Activated naive CD8-positive, alpha-beta T cell treated with anti-CD3 and anti-CD28 coated beads, Interleukin-2, amount 10 ng/mL, durations not matched to agents 7 days and 5 days (primary cell): ENCODE data around the gene SLC17A7. TPM values are rescaled to one million over a fixed set of nuclear protein-coding genes. Genes with fewer than 3 reads are reported as not detected.

Experiments
- ATAC-seq: fragments of 150-1000 bp; cut with Tn5 transposase; one replicate; pipeline ENCODE4 v1.10.0; 2021; ENCODE audit warnings: low read depth, moderate library complexity
- POLR2A ChIA-PET: fragments of 350-600 bp; sonication (Branson Sonifier 250); formaldehyde crosslinking; loops from one replicate; lab custom pipeline; 2021; ENCODE audit warnings: antibody characterized with exemption; lab: Charles Lee
- DNase-seq: peaks from one replicate; pipeline ENCODE4 v3.0.0; 2021
- H3K27ac Mint-ChIP-seq: one replicate; pipeline ENCODE4 v1.8.0; 2022; ENCODE audit warnings: mild to moderate bottlenecking, mixed read lengths
- H3K27me3 Mint-ChIP-seq: one replicate; pipeline ENCODE4 v1.8.0; 2022; ENCODE audit warnings: mild to moderate bottlenecking, moderate library complexity, mixed read lengths
- H3K36me3 Mint-ChIP-seq: one replicate; pipeline ENCODE4 v1.8.0; 2021; ENCODE audit warnings: mild to moderate bottlenecking, mixed read lengths
- H3K4me1 Mint-ChIP-seq: one replicate; pipeline ENCODE4 v1.8.0; 2021; ENCODE audit warnings: mixed read lengths
- H3K4me3 Mint-ChIP-seq: one replicate; pipeline ENCODE4 v1.8.0; 2022; ENCODE audit warnings: mild to moderate bottlenecking, moderate library complexity, mixed read lengths
- H3K9me3 Mint-ChIP-seq: one replicate; pipeline ENCODE4 v1.8.0; 2021; ENCODE audit warnings: mixed read lengths
- total RNA-seq, 2 experiments: library from RNA; stranded (reverse); gene quantifications; one replicate each; pipeline ENCODE4 v1.2.3, GENCODE V29; 2021

SLC17A7 gene
- total RNA-seq, 2 experiments from 2014 or later = 0.14 to 0.25 TPM

- H3K27me3 Mint-ChIP-seq = peaks cover 4% of the 10 kb centered on the region
- no peaks in the 10 kb centered on the region for H3K36me3 Mint-ChIP-seq
- H3K27ac Mint-ChIP-seq = no peak overlapping the region
- no peak overlapping the region for H3K4me3 Mint-ChIP-seq
- peaks cover 4% of the 10 kb centered on the region for H3K9me3 Mint-ChIP-seq
- DNase-seq = no peak
- no peak for ATAC-seq
- H3K4me1 Mint-ChIP-seq = no peaks in the 10 kb centered on the region
- POLR2A ChIA-PET = no interaction called here
Measured at GRCh38 chr19:49380391-49380790, 60.9 kb downstream of the SLC17A7 start.

Other genes starting within 250 kb of the SLC17A7 start
- 1 to 10 TPM; 3.7 to 5.1 TPM for gene SLC6A16, start 116.3 kb downstream of the SLC17A7 start, total RNA-seq
- 100 to 1,000 TPM; 246 to 258 TPM for gene CD37, start 106.1 kb downstream of the SLC17A7 start, total RNA-seq
- gene TEAD2, start 79.1 kb downstream of the SLC17A7 start, total RNA-seq = not detected
- not detected for gene DKKL1, start 77.7 kb downstream of the SLC17A7 start, total RNA-seq
- not detected for gene KASH5, start 53.3 kb downstream of the SLC17A7 start, total RNA-seq
- gene PTH2, start 18.1 kb downstream of the SLC17A7 start, total RNA-seq = not detected
- gene GFY, start 16.1 kb downstream of the SLC17A7 start, total RNA-seq = not detected
- 100 to 1,000 TPM; 143 to 148 TPM for gene PIH1D1, start 10.3 kb upstream of the SLC17A7 start, total RNA-seq
- 10 to 100 TPM; 41.8 to 42.9 TPM for gene ALDH16A1, start 11.7 kb upstream of the SLC17A7 start, total RNA-seq
- 100 to 1,000 TPM; 250 to 282 TPM for gene FLT3LG, start 32.7 kb upstream of the SLC17A7 start, total RNA-seq
- gene RPL13A, start 46.1 kb upstream of the SLC17A7 start, total RNA-seq = 1,000 to 10,000 TPM; 2,936 to 3,173 TPM
- gene RPS11, start 54.9 kb upstream of the SLC17A7 start, total RNA-seq = 1,000 to 10,000 TPM; 2,412 to 2,445 TPM
- 10 to 100 TPM; 19.8 to 24.4 TPM for gene FCGRT, start 71.1 kb upstream of the SLC17A7 start, total RNA-seq
- 1 to 10 TPM; 1.6 to 2.4 TPM for gene RCN3, start 86.5 kb upstream of the SLC17A7 start, total RNA-seq
- 100 to 1,000 TPM; 122 to 125 TPM for gene NOSIP, start 139.0 kb upstream of the SLC17A7 start, total RNA-seq
- gene PRRG2, start 139.8 kb upstream of the SLC17A7 start, total RNA-seq = 1 to 10 TPM; 1.5 to 2.3 TPM
- gene PRR12, start 149.7 kb upstream of the SLC17A7 start, total RNA-seq = 10 to 100 TPM; 49.7 TPM
- gene RRAS, start 198.6 kb upstream of the SLC17A7 start, total RNA-seq = 10 to 100 TPM; 12.3 to 14.9 TPM
- 10 to 100 TPM; 64.7 to 66.9 TPM for gene SCAF1, start 200.7 kb upstream of the SLC17A7 start, total RNA-seq
- gene IRF3, start 224.3 kb upstream of the SLC17A7 start, total RNA-seq = 100 to 1,000 TPM; 198 to 205 TPM
- 10 to 100 TPM; 63.4 to 71.3 TPM for gene BCL2L12, start 224.4 kb upstream of the SLC17A7 start, total RNA-seq
- 100 to 1,000 TPM; 118 to 123 TPM for gene PRMT1, start 235.7 kb upstream of the SLC17A7 start, total RNA-seq
- gene ADM5, start 248.1 kb upstream of the SLC17A7 start, total RNA-seq = 1 to 10 TPM; 4.1 to 4.3 TPM
- gene CPT1C, start 249.6 kb upstream of the SLC17A7 start, total RNA-seq = 1 to 10 TPM; 2.1 to 4.1 TPM